ENCODE measurements around the gene CPNE7. TPM values are rescaled to one million over a fixed set of nuclear protein-coding genes. Genes with fewer than 3 reads are reported as not detected.

CPNE7 gene
- 0.65 and 13.1 TPM in 2 replicates for total RNA-seq (ENCODE audit: low replicate concordance)

GRCh38 chr16:89575247-89576152 is at the start of gene CPNE7:
TSS of gene CPNE7 (plus strand) at chr16:89575758. CDS start at chr16:89575898, 140 bp downstream.
- DNase-seq (ENCODE audit: low read depth), result no peak
- H3K4me3 ChIP-seq (ENCODE audit: low read depth, low read length), result peak within 1 kb of the TSS; percentile 68
- TF ChIP-seq CTCF (IDR thresholded peaks at IDR 0.05; ENCODE audit: insufficient read depth, low read length), result no peak

DNA sequence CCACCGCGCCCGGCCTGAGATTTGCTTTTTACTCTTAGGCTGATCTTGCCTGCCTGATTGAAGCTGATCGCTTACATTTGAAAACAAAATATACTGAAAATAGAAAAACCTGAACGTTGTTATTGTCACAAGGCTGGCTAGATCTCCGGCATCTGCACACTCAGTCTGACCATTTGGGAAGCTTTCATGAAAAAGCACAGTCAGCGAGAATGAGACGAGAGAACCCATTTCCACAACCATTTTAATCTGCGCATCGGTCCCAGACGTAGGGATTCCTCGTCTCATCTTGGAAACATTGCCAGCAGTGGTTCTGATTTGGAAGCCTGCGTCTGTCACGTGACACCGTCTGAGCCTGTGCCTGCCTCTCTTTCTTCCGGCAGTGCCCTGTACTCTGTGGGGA is 46.5 kb upstream of the CPNE7 start:
- TF ChIP-seq CTCF (IDR thresholded peaks at IDR 0.05; ENCODE audit: insufficient read depth, low read length), result no peak
- H3K4me3 ChIP-seq (ENCODE audit: low read depth, low read length), result no peak overlapping the region
- no peak for DNase-seq (ENCODE audit: low read depth)

DNA sequence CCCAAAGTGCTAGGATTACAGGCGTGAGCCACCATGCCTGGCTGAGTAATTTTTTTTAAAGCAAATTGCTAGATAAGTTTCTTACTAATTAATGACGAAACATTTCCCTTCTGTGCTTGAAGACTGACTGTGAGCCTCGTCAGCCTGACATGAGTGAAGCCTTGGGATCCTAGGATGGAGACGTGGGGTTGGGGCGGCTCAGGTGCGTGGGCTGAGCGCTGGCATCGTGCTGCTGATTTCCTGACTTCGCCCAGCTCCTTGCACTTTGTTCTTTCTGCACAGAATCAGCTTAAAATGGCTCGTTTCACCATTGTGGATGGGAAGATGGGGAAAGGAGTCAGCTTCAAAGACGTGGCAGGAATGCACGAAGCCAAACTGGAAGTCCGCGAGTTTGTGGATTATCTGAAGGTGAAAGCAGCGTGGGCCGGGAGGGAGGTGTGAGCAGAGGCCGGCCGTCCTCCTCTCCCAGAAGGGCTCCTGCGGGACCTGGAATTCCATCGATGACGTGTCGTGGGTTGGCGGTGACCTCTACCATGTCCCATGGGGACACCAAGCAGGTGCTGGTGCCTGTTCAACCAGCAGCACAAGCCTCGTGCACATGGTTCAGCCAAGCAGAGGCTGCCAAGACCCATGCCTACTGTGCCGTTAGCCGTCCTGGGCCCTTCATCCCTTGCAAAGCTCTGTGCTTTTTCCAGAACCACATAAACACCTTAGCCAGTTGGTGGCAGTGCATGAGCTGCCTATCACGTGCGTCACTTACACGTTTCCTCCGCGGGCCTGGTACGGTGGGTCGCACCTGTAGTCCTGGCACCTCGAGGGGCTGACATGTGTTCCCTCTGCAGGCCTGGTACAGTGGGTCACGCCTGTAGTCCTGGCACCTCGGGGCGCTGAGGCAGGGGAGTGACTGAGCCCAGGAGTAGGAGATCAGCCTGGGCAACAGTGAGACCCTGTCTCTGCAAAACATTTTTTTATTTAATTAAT is 44.9 kb upstream of the CPNE7 start:
- DNase-seq (ENCODE audit: low read depth), result no peak
- no peak overlapping the region for H3K4me3 ChIP-seq (ENCODE audit: low read depth, low read length)
- no peak for TF ChIP-seq CTCF (IDR thresholded peaks at IDR 0.05; ENCODE audit: insufficient read depth, low read length)

DNA sequence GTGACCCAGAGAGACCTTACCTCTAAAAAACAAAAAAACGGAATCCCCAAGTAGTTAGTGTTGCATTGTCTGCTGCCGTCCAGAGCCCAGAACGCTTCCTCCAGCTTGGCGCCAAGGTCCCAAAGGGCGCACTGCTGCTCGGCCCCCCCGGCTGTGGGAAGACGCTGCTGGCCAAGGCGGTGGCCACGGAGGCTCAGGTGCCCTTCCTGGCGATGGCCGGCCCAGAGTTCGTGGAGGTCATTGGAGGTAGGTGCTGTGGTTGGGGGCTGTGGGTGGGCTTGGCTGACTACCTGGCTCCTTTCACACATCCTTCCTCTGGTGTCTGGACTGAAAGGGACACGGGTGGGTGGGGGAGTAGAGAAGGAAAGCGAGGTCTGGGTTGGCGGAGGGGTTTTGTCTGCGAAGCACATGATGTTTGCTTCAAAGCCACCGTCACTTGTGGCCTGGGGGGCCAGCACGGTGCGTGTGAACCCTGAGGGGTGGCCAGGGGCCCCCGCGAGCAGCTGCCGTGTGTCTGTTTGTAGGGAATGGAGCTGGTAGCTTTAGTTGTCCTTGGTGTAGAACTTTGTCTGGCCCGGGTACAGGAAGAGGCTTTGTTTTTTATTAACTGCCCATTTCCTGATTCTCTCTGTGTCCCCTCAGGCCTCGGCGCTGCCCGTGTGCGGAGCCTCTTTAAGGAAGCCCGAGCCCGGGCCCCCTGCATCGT is 43.6 kb upstream of the CPNE7 start:
- DNase-seq (ENCODE audit: low read depth), result no peak
- H3K4me3 ChIP-seq (ENCODE audit: low read depth, low read length), result no peak overlapping the region
- no peak for TF ChIP-seq CTCF (IDR thresholded peaks at IDR 0.05; ENCODE audit: insufficient read depth, low read length)

DNA sequence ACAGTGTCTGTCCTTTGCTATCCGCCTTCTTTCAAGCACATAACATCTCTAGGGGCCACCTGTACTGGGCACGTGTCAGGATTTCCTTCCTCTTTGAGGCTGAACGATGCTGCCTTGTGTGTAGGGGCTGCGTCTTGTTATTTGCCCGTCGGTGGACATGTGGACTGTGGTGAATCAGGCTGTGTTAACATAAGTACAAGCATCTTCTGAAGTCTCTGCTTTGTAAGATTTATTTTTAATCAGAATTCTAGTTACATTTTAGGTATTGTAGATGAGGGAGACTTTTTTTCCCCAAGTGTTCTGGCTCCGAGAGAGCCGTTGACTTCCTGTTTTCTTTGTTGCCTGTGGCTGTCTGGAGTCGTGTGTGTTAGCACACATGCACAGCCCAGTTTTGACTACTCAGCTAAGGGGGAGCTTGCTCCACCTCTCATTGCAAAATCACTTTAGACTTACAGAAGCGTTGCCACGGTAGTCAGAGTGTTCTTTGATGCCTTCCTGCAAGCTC is 41.3 kb upstream of the CPNE7 start:
- H3K4me3 ChIP-seq (ENCODE audit: low read depth, low read length), result no peak overlapping the region
- no peak for DNase-seq (ENCODE audit: low read depth)
- TF ChIP-seq CTCF (IDR thresholded peaks at IDR 0.05; ENCODE audit: insufficient read depth, low read length), result no peak

DNA sequence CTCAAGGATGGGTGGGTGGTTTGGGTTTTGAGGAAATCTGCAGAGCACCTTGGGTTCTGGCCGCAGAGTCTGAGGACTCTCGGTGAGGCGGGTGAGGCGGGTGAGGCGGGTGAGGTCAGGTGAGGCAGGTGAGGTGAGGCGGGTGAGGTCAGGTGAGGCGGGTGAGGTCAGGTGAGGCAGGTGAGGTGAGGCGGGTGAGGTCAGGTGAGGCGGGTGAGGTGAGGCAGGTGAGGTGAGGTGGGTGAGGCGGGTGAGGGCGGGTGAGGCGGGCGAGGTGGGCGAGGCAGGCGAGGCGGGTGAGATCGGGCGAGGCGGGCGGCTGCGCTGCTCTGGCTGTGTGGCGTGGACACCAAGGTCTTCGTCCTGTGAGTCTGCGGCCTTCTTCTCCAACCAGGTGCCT is 39.2 kb upstream of the CPNE7 start:
- no peak overlapping the region for H3K4me3 ChIP-seq (ENCODE audit: low read depth, low read length)
- DNase-seq (ENCODE audit: low read depth), result no peak
- TF ChIP-seq CTCF (IDR thresholded peaks at IDR 0.05; ENCODE audit: insufficient read depth, low read length), result no peak

Measured in fibroblast of the aortic adventitia (primary cell).